Upper lobe of right lung (tissue), 1 donor: ENCODE measurements around the gene THBS4. TPM values are rescaled to one million over a fixed set of nuclear protein-coding genes. Genes with fewer than 3 reads are reported as not detected.

Experiments
- ATAC-seq: fragments of 200-7000 bp; cut with Tn5 transposase; one replicate; pipeline ENCODE4 v1.9.1; 2020; ENCODE audit warnings: mild to moderate bottlenecking, moderate library complexity
- DNase-seq: peaks from one replicate; pipeline ENCODE4 v3.0.0-alpha.2; 2020
- H3K27ac ChIP-seq: fragments of 200-600 bp; one replicate; pipeline ENCODE4 v1.8.0; 2022
- H3K27me3 ChIP-seq: fragments of 200-600 bp; one replicate; pipeline ENCODE4 v1.8.0; 2022; ENCODE audit warnings: mild to moderate bottlenecking
- H3K36me3 ChIP-seq: fragments of 200-600 bp; one replicate; pipeline ENCODE4 v1.8.0; 2022
- H3K4me1 ChIP-seq: fragments of 200-600 bp; one replicate; pipeline ENCODE4 v1.8.0; 2022
- H3K4me3 ChIP-seq: fragments of 200-600 bp; one replicate; pipeline ENCODE4 v1.8.0; 2022; ENCODE audit warnings: mild to moderate bottlenecking
- H3K9me3 ChIP-seq: fragments of 200-600 bp; one replicate; pipeline ENCODE4 v1.8.0; 2022
- intact Hi-C: fragments of 100-400 bp; cut with DNase I; formaldehyde crosslinking; loops from one replicate; pipeline ENCODE4 v1.11.0; 2022
- total RNA-seq: library from RNA; stranded (reverse); fragmentation: NEBNext Ultra II Directional; extraction: Animal tissue kit (Norgen Biotek cat#: 25700); gene quantifications from one replicate; pipeline ENCODE4 v1.2.1, GENCODE V29; 2021
- TF ChIP-seq, protein P1 (sequence below): fragments of 200-600 bp; IDR thresholded peaks from one replicate; pipeline ENCODE4 v1.8.0; 2022; ENCODE audit warnings: antibody characterized with exemption
- donor health status: DM: no; HTN: yes; CAD: no; lungs with severe emphysema.

THBS4 gene
- total RNA-seq, 1 donor from 2014 or later, result 1.2 TPM

DNA sequence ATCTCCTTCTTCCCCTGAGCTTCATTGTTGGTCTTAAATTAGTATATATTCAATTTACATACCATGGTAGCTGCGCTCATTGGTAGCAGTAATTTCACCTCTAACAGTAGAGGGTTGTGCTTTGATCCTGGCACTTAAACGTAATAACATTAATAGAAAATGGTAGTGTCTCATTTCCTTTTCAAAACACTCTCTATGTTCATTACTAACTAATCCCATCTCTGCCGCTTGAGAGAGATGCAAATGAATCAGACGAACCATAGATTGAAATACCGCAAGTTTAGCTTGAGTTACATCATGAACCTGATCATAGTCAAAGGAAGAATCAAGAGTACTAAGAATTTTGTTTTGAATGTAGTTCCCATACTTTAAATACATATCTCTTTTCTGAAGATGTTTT lies 2.2 kb downstream of the THBS4 start:
- Histone ChIP-seq H3K27me3 (peaks cover 52% of the 10 kb centered on the region), H3K4me1 (no peaks in the 10 kb centered on the region), H3K9me3 (no peaks in the 10 kb centered on the region), H3K27ac (no peak overlapping the region), H3K4me3 (no peak overlapping the region), H3K36me3 (no peaks in the 10 kb centered on the region)
- TF ChIP-seq, protein P1, sequence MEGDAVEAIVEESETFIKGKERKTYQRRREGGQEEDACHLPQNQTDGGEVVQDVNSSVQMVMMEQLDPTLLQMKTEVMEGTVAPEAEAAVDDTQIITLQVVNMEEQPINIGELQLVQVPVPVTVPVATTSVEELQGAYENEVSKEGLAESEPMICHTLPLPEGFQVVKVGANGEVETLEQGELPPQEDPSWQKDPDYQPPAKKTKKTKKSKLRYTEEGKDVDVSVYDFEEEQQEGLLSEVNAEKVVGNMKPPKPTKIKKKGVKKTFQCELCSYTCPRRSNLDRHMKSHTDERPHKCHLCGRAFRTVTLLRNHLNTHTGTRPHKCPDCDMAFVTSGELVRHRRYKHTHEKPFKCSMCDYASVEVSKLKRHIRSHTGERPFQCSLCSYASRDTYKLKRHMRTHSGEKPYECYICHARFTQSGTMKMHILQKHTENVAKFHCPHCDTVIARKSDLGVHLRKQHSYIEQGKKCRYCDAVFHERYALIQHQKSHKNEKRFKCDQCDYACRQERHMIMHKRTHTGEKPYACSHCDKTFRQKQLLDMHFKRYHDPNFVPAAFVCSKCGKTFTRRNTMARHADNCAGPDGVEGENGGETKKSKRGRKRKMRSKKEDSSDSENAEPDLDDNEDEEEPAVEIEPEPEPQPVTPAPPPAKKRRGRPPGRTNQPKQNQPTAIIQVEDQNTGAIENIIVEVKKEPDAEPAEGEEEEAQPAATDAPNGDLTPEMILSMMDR, result no peak
- intact Hi-C loops, result no loop called here
- no peak for DNase-seq
- ATAC-seq, result no peak

DNA sequence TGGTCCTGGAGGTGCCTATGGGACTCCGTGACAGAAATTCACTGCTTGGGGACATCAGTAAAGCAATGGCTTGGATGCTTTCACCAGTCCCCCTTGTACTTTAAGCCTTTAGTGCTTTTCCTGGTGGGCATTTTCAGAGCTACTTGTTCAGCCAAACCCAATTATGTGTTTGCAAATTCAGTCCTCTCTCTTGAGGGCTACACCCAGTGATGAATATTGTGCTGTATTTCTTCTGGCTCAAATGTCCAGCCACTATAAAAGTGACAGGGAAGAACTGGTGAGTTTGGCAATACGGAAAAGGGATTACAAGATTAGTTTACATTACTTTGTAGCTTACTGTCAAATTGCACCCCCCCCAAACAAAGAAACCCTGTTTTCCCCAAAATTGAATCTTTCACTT lies 4.5 kb downstream of the THBS4 start:
- Histone ChIP-seq H3K27me3 (peaks cover 32% of the 10 kb centered on the region), H3K4me3 (no peak overlapping the region), H3K9me3 (no peaks in the 10 kb centered on the region), H3K4me1 (no peaks in the 10 kb centered on the region), H3K36me3 (no peaks in the 10 kb centered on the region), H3K27ac (no peak overlapping the region)
- ATAC-seq (no peak), DNase-seq (no peak)
- TF ChIP-seq, protein P1, result no peak
- intact Hi-C loops, result no loop called here

DNA sequence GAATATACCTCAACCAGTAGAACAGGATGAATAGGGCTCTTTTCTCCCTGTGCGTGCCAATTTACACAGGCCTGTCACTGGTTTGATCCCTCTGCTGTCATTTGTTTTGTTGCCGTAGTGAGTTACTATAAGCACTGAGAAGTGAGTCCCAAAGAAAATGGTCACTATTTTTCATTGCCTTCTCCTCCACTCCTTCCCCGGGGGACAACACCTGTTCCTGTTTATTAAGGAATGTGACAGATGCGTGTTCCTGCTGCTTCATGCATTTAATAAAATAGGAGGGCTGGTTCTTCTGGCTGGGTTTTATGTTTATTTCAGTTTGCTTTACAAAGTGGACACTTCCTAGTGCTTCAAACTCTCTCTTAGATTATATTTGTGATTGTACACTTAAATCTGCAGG lies 6.4 kb downstream of the THBS4 start:
- no peak for ATAC-seq

GRCh38 chr5:80042330-80042729 lies 7.2 kb downstream of the THBS4 start:
- ATAC-seq, result no peak
- Histone ChIP-seq H3K27ac (no peak overlapping the region), H3K4me1 (no peaks in the 10 kb centered on the region), H3K9me3 (no peaks in the 10 kb centered on the region), H3K27me3 (peaks cover 7% of the 10 kb centered on the region), H3K36me3 (no peaks in the 10 kb centered on the region), H3K4me3 (no peak overlapping the region)
- TF ChIP-seq, protein P1, result no peak
- no peak for DNase-seq
- intact Hi-C loops, result no loop called here

More for the DNA sequence above, 6.4 kb downstream of the THBS4 start:
- Histone ChIP-seq H3K27me3 (peaks cover 15% of the 10 kb centered on the region), H3K4me1 (no peaks in the 10 kb centered on the region), H3K36me3 (no peaks in the 10 kb centered on the region), H3K4me3 (no peak overlapping the region), H3K9me3 (no peaks in the 10 kb centered on the region), H3K27ac (no peak overlapping the region)
- no peak for DNase-seq
- intact Hi-C loops, result no loop called here
- TF ChIP-seq, protein P1, result no peak

DNA sequence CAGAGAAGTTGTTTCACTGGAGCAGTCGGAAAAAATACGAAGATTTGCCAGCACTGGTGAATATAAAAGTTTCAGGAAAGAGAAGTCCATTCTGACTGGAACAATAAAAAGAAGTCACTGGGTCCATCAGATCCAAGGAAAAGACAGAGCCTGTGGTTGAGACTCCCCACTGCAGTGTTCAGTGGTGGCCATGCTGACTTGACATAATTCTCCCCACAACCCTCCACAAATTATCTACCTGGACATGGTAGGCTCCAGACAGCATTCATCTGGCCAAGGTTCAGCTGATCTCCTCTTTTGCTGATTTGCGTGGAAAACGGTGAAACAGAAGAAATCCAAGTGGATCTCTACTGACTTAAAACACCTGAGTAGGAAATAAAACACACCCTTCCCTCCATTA lies 8.0 kb downstream of the THBS4 start:
- ATAC-seq (no peak), DNase-seq (no peak)
- Histone ChIP-seq H3K9me3 (no peaks in the 10 kb centered on the region), H3K4me1 (no peaks in the 10 kb centered on the region), H3K36me3 (no peaks in the 10 kb centered on the region), H3K27ac (no peak overlapping the region), H3K4me3 (no peak overlapping the region), H3K27me3 (no peaks in the 10 kb centered on the region)
- intact Hi-C loops, result no loop called here
- TF ChIP-seq, protein P1, result no peak

DNA sequence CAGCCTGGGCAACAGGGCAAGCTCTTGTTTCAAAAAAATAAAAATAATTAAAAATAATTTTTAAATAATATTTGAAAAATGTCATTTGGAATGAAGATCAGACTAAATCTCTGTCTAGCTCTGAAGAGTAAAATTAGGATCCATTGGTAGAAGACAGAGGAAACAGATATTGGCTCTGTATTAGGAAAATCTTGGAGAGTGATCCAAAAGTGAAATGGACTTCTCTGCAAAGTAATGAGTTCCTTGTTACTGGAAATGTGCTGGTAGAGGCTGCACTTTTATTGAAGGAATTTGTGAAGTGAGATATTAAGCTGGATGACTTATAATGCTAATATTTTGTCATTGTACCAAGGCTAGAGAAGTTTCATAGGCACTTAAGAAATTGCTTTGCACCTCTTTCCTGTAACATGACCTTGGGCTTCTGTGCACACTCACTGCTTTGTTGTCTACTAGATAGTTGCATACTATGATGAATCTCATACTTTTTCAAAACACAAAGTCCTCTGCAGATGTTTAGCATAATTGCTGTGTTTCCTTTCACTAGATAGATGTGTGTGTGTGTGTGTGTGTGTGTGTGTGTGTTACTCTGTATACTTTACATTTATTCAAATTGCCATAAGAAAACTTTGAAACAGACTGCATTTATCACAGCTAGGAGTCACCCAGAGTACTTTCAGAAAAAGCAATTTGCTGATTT lies 13.1 kb downstream of the THBS4 start:
- no peak for ATAC-seq
- no peaks in the 10 kb centered on the region for H3K9me3 ChIP-seq
- H3K27me3 ChIP-seq, result no peaks in the 10 kb centered on the region
- DNase-seq, result no peak
- H3K27ac ChIP-seq, result no peak overlapping the region
- H3K4me3 ChIP-seq, result no peak overlapping the region
- no peaks in the 10 kb centered on the region for H3K4me1 ChIP-seq
- intact Hi-C loops, result no loop called here
- TF ChIP-seq, protein P1, result no peak
- no peaks in the 10 kb centered on the region for H3K36me3 ChIP-seq
